IPS DF 4.7 (cell line): ENCODE results near the gene RSPH10B2.
A peak's percentile ranks its signal among the peaks of the same experiment; 100 is the strongest.
"Not testable (repeated sequence)": the region's sequence is repeated elsewhere in the genome, so short reads cannot be mapped to it uniquely, and the experiment has no call there.

Experiments used
- DNase-seq: peaks from one replicate; pipeline ENCODE4 v3.0.0-alpha.2; 2013; ENCODE audit warnings: low spot score; ENCODE audit errors: extremely low read depth

Gene RSPH10B2

DNA sequence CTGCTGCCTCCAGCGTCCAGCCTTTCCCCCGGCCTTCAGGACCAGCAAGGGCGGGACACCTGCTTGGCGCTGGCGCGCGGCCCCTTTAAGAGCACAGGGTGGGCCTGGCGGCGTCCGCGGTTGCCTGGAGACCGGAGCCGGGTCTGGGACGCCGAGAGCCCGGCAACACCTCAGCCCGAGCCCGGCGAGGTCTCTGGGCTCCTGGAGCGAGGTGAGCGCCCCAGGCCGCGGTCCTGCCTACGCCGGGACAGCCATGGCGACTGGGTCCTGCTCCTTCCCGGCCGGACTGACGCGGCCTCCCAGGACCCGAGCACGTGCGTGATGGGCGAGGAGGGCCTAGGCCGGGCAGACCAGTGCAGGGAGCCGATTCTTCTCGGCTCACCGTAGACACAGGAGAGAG, at the start of gene RSPH10B2:
TSS of gene RSPH10B2 (plus strand) at position 140 of the 400 bp plus-strand sequence. CDS start 3,575 bp downstream, outside the sequence.
- not testable (repeated sequence) for DNase-seq

DNA sequence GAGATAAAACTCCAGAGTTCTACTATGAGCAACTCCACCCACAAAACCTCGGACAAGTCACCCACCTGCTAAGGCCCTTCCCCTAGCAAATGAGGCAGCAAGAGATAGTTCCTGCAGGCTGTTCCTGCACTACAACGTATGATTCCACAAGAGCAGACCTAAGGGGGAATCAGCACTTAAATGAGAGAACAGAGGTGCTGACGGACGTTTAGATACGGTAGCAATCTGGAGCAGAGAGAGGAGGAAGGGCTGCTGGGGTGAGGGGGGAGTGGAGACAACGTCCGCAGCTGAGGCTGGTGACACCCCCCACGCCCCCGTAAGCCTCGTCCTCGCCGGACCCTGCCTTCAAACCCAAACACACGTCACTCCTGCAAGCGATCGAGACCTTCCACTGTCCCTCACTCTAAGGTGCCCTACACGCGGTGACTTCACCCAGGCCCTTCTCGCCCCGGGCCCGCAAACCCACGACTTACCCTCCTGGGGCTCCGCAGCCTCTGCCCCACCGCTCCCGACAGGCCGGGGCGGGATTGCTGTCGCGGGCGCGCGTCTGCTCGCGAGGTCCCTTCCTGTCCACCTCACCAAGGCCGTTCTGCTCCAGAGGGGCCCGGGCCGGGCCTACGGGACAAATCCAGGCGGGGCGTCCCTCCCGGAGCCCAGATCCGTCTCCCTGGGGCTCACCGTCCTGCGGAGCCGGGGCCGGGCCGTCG, 47.8 kb upstream of the RSPH10B2 start:
- DNase-seq, result no peak

DNA sequence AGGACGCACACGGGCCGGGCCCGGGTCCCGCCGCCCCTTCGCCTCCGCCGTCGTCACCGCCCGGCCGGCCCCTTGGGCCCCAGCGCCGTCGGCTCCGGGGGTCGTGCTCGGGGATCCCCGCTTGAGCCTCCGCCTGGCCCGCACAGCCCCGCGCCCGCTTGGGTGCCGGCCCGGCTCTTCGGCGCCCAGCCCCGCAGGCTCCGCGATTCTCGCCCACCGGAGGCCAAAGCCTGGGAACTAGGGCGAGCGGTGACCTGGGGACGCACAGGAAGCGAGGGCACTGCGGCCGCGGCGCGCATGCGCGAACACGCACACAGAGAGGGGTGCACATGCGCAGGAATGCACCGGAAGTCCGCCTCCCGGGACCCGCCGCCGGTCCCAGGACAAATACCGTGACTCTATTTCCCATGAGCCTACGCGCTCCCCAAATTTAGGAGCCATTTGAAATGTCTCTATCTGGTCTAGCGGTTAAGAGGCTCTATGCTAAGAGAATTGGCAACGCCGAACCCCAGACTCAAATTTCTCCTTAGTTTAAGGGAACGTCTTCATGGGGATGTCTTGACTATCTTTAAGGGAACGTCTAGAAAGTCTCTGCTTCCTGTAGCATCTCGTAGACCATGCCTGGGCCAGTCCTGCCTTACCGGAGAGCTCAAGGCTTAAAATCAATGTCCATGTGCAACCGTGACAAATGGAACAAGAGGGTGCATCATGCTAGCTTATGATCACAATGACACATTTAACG, 47.1 kb upstream of the RSPH10B2 start, which contains the start of gene ZNF12:
TSS of gene ZNF12 (minus strand) at position 282 of the 742 bp plus-strand sequence. CDS start 1,774 bp downstream, outside the sequence.
- peak; percentile 84 for DNase-seq

- no peak for DNase-seq
Measured at GRCh38 chr7:6708304-6708703, 45.6 kb upstream of the RSPH10B2 start.

DNA sequence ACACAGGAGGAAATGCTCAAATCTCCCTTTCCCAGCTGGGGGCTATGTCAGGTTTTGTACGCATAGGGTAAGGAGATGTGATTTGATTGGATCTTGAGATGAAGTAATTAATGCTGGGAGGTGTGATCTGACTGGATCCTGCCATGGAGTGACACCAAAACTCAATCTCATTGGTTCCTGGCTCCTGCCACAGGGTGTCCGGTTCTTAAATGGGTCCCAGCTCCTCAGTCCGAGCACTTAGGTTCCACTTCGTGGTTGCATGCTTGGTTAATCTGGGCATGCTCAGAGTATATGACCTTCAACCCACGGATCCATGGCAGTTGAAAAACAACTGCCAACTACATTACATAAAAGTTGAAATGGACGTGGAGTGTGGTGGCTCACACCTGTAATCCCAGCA, 44.1 kb upstream of the RSPH10B2 start:
- no peak for DNase-seq

GRCh38 chr7:6714360-6714759, 39.5 kb upstream of the RSPH10B2 start:
- DNase-seq, result no peak

DNA sequence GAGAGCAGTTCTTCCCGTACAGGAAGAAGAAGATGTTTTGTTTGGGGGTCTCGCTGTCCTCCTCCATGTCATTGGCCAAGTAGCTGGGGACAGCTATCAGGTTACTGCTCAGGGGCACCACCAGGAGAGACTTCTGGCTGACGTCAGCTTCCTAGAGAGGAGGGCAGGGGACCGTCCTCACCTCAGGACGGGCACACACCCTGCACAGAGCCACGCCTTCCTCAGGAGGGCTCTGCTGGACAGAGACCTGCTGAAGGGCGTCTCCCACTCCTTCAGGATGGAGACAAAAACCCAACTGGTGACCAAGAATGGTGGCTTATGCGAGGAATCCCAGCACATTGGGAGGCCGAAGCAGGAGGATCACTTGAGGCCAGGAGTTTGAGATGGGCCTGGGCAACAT, 38.0 kb upstream of the RSPH10B2 start:
- not testable (repeated sequence) for DNase-seq

GRCh38 chr7:6718124-6718523, 35.8 kb upstream of the RSPH10B2 start:
- no peak for DNase-seq

GRCh38 chr7:6724351-6724750, 29.6 kb upstream of the RSPH10B2 start:
- not testable (repeated sequence) for DNase-seq

GRCh38 chr7:6725003-6725402, 28.9 kb upstream of the RSPH10B2 start:
- no peak for DNase-seq

GRCh38 chr7:6726341-6726740, 27.6 kb upstream of the RSPH10B2 start:
- not testable (repeated sequence) for DNase-seq

DNA sequence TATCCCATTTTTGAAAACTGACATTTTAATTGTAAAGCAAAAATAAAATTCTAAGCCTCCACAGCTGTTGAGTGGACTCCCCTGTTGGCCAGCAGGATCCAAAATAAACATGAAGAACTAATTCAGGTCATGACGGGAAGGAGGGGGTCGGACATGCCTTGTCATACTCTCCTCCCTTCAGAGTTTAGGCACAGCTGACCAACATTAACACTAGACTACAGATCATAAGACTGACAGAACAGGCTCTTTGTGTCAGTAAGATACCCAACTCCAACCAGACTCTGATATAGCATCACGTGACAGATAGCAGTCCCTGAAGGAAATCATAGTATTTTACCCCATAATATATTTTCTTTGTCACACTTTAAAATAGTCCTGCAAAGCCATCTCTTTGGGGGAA, 26.2 kb upstream of the RSPH10B2 start:
- no peak for DNase-seq

GRCh38 chr7:6728893-6729491, 24.9 kb upstream of the RSPH10B2 start:
- not testable (repeated sequence) for DNase-seq

DNA sequence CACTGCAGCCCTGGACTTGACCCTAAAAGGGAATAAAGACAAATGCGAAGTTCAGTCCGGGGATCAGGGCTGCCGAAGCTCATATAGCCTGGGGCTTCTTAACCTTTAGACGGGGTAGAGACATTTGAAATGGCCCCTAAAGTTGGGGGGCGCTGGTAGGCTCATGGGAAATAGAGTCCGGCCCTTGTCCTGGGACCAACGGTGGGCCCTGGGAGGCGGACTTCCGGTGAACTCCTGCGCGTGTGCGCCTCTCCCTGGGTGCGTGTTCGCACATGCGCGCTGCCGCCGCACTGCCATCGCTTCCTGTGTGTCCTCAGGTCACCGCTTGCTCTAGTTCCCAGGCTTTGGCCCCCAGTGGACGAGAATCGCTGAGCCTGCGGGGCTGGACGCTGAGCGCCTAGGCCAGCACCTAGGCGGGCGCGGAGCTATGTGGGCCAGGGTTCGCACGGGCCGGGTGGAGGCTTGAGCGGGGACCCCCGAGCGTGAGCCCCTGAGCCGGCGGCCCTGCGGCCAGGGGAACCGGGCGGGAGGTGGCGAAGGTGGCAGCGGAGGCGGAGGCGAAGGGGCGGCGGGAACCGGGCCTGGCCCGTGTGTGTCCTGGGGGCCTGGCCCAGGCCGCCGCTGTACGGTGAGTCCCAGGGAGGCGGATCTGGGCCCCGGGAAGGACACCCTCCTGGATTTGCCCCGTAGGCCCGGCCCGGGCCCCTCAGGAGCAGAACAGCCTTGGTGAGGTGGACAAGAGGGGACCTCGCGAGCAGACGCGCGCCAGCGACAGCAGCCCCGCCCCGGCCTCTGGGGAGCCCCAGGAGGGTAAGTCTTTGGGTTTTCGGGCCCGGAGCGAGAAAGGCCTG, 24.2 kb upstream of the RSPH10B2 start:
- DNase-seq, result peak; percentile 92

GRCh38 chr7:6730343-6730633, 23.6 kb upstream of the RSPH10B2 start:
- no peak for DNase-seq

DNA sequence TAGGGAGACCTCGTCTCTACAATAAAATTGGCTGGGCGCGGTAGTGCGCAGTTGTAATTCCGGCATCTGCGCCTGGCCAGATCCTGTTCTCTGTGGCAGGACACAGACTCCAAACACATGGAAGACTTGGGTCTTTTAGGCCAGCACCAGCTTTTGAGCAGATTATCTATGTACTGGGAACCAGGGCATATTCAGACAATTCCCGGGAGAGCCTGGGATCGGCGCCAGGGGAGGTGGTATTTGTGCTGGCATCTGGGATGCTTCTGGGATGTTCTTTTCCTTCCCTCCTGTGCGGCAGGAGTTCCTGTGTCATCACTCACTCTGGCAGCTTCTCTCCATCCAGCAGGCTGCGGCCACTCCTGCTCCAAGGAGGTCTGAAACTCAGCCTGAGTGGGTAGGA, 15.5 kb upstream of the RSPH10B2 start:
- DNase-seq, result not testable (repeated sequence)

- not testable (repeated sequence) for DNase-seq
Measured at GRCh38 chr7:6744410-6745100, 9.3 kb upstream of the RSPH10B2 start.

DNA sequence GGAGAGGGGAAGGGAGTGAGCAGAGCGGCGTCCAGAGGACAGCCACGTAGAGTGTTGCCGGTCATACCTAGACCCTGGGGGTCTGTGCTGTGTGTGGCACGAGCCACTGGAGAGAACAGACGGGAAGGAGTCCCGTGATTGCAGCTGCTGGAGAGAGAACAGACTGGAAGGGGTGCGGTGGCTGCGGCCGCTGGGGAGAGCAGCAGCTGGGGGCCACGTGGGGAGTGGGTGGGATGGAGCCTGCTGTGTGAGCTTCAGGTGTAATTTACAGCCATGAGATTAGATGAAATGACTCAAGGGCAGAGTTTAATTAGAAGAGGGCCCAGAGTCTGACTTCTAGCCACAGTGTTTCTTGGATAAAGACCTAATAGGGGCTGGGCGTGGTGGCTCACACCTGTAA, 4.6 kb upstream of the RSPH10B2 start:
- not testable (repeated sequence) for DNase-seq

DNA sequence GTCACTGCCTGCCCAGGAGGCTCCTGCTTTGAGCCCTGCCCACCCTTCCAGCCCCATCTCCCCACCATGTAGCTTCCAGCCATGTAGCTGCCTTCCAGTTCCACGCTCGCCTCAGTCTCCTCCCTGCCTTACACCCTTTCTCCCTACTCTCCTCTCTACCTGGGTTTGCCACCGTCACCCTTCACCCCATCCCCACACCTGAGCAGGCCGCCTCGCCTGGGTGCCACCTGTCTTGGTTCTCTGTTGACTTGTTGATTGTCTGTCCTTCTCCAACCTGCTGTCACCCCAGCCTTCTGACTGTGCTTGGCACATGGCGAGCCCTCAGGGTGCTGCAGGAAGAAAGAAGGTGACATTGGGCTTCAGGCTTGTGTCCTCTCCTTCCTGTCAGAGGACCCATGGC, 3.7 kb upstream of the RSPH10B2 start:
- DNase-seq, result not testable (repeated sequence)

GRCh38 chr7:6761186-6761585, 7.3 kb downstream of the RSPH10B2 start:
- DNase-seq, result not testable (repeated sequence)

DNA sequence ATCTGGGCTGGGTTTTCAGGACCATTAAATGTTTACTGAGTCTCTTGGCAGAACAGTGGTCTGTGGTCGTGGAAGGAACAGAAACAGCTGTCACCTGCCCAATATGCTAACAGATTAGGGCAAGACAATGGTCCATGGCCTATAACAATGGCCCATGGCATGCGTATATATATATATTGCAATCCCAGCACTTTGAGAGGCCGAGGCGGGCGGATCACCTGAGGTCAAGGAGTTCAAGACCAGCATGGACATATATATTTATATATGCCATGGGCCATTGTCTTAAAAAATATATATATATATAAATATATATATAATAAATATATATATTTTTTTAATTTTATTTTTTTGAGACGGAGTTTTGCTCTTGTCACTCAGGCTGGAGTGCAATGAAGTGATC, 27.7 kb downstream of the RSPH10B2 start:
- DNase-seq, result not testable (repeated sequence)
